GM21619 (cell line): ENCODE measurements around the gene FCRL2.

ENCODE experiments used
- ATAC-seq: cut with Tn5 transposase; IDR thresholded peaks from one replicate; pipeline ENCODE4 v1.9.1; 2021; ENCODE audit not compliant: unreplicated experiment

Gene FCRL2, protein sequence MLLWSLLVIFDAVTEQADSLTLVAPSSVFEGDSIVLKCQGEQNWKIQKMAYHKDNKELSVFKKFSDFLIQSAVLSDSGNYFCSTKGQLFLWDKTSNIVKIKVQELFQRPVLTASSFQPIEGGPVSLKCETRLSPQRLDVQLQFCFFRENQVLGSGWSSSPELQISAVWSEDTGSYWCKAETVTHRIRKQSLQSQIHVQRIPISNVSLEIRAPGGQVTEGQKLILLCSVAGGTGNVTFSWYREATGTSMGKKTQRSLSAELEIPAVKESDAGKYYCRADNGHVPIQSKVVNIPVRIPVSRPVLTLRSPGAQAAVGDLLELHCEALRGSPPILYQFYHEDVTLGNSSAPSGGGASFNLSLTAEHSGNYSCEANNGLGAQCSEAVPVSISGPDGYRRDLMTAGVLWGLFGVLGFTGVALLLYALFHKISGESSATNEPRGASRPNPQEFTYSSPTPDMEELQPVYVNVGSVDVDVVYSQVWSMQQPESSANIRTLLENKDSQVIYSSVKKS

GRCh38 chr1:157776971-157777391 lies at the start of gene FCRL2:
Gene FCRL2 (minus strand): TSS chr1:157777132. CDS start chr1:157777073, 59 bp downstream.
- peak; percentile 75 for ATAC-seq

DNA sequence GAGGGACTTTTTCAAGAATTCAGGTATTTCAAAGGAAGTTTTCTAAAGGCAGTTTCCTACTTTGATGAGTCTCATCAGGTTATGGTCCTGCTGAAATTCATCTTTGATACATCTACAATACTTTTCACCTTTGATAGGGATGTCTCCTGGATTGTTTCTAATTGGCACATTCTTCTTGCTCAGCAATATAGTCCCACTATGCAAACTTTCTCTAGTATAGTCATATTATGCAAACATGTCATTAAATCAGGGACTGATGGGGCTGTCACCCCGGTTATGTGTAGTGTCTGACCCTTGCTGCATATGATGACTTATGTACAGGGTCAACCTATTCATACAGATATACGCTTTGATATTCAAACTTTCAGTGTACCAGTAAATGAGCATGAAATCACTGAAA lies 43.4 kb upstream of the FCRL2 start:
- no peak for ATAC-seq

DNA sequence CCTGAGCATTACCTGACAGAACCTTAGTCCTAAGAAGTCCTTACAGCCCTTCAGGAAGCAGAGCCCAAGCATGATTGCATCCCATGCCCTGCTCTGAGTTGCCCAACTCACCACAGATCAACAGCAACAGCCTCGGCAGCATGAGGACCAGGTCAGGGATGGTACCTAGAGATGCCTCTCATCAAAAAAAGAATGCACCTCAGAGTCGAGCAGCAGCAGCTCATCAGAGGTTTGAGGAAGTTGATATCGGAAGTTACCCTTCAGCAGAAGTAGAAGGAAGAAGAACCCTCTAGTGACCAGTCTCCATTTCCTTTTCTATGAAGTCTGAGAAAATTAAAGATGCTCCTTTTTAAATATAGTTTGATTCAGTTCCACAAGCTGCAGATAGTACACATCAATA lies 43.0 kb upstream of the FCRL2 start, which contains the start of gene FCRL1:
FCRL1 (minus strand) TSS at position 225 of the 400 bp plus-strand sequence; CDS start at position 142, 83 bp downstream.
- no peak for ATAC-seq

DNA sequence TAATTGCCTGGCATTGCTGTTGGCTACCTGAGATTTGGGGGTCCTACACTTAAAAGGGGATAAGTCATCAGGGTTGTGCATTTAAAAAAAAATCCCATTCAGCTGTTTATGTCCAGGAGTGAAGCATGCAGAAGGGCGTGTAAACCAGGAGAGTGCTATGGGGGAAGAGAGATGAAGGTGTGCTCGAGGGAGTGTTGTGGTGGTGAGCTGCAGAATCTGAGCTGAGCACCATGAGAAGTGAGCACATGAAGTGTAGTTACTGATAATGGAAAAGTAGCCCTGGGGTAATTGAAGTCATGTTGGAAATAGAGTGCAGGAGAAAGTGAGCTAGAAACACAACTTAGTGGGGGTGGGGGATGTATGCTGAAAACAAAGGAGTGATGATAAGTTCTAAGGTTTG lies 42.3 kb upstream of the FCRL2 start:
- no peak for ATAC-seq

DNA sequence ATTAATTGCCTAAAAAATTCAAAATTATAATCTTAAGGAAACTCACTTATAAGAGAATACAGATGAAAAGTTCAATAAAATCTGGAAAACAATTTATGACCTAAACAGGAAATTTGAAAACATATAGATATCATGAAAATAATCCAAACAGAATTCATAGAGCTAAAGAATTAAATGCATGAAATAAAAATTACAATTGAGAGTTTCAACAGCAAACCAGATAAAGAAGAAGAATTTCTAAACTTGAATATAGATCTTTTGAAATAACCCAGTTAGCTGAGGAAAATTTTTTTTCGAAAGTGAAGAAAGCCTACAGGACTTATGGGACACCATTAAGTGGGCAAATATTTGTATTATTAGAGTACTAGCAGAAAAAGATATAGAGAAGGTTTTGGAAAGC lies 36.3 kb upstream of the FCRL2 start:
- ATAC-seq: no peak

DNA sequence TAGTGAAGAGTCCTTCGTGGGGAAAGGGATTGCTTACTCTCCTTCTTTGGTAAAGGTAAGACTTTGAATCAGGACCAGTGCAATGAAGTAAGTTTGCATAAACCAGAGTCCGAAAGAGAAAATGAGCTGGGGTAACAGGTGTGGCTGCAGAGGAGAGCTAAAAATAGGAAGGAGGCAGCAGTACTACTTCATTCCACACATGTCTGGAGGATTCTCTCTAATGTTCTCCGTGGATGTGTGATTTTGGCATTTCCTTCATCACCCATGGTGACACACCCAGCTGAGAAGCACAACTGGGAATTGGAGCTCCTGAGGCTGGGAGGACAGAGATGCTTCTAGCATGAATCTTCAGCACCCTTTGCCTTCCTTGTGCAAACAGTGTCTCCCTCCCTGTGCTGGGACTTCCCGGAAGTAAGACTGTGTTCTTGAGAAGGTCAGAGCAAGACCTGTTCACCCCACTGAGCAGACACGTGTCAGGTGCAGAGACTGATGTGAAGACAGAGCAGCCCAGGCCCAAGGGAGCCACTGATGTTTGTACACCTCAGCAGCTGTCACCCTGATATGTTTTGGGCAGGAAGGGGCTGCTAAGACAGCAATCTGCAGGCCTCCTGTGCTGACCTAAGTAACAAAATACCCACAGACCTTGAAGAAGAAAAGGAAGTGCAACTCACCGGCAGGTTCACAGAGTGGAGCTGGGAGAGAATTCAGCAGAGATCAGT lies 29.7 kb upstream of the FCRL2 start:
- peak; percentile 90 for ATAC-seq

DNA sequence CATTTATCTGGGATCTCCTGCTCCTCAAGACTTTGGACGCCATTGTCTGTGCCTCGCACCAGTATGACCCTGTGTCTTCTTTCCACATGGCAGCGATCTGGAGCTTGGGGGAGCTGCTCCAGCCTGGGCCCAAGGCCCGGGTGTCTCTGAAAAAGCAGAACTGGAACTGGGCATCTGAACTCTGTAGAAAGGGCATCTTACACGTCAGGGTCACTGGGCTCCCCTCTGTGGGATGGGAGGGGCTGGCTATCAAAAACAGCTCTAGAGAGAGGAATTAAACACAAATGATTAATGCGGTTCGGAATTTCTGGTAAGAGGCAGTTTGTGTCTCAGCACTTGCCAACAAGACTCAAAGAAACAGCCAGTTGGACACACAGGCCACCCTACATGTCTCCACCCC lies 26.9 kb upstream of the FCRL2 start:
- no peak for ATAC-seq

DNA sequence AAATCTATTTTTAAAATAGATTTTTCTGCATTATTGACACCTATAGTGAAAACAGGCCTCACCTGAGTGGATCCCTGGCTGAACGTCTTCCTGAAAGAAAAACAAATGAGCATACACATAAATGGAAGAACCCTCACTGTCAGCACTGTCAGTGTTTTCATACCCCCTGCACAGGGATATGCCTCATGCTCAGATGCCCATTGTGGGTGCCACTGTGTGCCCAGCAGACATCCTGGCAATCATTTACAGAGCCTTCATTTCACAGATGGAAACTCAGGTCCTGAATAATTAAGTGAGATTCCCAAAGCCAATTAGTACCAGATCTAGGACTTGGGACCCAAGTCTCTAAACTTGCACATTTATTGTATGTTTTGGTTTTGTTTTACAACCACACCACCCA lies 23.1 kb upstream of the FCRL2 start:
- no peak for ATAC-seq

- ATAC-seq: no peak
Observed at GRCh38 chr1:157798211-157798610, 21.3 kb upstream of the FCRL2 start.

DNA sequence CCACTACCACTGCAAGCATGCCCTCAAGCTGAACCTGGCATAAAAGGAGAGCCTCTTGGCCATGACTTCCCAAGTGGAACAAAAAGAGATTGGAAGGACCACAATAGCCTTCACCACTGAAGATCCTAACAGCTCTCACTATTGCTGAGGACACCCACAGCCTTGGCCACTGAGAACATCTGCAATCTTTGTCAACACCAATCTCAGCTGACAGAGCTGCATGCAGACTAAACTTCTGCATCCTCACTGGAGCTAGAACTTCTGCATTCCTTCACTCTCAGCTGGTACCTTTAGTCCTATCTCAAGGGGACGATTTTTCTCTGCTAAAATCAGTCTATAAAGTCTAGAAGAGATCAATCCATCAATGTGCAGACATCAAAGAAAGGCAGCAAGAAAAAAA lies 8.3 kb upstream of the FCRL2 start:
- ATAC-seq: no peak

- ATAC-seq: no peak
Observed at GRCh38 chr1:157784801-157785200, 7.9 kb upstream of the FCRL2 start.

GRCh38 chr1:157782931-157783330 lies 6.0 kb upstream of the FCRL2 start:
- ATAC-seq: no peak

DNA sequence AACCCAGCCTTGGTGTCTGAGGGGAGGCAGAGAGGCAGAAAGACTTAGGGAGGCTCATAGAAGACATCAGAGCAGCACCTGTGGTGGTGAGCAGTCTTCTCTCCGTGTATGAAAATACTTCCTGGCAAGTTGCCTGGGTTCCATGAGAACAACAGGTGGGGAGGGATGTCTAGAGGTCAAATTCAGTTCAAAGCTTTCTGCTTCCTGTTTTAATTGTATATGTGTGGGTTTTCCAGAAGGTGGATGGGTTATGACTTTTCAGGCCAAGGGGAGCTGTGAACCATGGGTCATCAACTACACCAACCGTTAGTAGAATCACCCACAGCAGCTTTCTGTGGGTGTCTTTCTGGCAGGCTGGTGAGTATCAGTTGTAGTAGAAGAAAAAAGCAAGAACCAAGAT lies 4.1 kb upstream of the FCRL2 start:
- ATAC-seq: peak; percentile 45

DNA sequence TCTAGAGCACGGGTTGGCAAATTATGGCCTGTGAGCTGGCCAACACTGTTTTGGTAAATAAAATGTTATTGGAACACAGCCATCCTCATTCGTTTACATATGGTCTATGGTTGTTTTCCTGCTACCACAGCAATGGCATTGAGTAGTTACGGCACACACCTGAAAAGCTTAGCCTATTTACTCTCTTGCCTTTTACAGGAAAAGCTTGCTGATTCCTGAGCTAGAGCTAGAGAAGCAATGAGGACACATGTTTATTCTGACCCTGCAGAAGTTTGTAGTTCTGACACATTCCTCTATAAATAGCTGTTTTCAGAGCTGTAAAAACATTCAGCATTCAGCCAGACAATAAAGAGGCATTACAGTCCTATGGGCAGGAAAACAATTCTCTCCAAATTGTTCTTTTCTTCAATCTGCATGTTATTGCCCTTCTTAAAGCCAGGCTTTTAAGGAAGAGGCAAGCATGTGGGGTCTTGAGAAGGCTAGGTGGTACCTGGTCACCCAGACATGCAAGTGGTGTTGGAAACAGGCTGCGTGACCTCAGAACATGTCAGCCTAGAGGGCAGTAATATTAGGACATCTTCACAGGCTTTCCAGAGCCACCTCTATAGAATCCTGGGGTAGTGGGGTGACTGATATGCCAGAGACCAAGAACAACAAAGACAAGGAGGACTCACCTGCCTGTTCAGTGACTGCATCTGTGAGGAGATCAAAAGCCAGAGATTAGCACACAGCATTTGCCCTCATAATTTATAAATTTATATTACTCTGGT lies 1.6 kb downstream of the FCRL2 start:
- ATAC-seq: no peak

- no peak for ATAC-seq
Observed at GRCh38 chr1:157774412-157774811, 2.5 kb downstream of the FCRL2 start.

- ATAC-seq: no peak
Observed at GRCh38 chr1:157773493-157774350, 3.2 kb downstream of the FCRL2 start.

GRCh38 chr1:157771661-157772425 lies 5.1 kb downstream of the FCRL2 start:
- no peak for ATAC-seq

GRCh38 chr1:157770442-157771043 lies 6.4 kb downstream of the FCRL2 start:
- ATAC-seq: no peak

DNA sequence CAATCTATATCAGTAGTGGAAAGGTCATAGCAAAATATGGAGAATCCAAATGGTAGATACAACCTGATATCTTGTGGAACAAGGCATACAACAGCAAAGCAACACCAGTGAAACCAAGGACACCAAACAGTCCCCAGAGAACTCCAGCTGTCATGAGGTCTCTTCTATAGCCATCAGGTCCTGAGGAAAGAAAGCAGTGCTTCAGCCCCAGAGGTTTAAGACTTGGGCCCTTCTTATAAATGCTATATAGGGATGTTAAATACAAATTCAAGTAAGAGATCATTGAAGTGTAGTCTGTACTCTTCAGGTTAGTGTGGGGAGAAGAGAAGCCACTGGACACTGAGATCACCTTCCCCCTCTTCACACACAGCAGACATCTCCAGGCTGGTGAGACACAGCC lies 10.1 kb downstream of the FCRL2 start:
- ATAC-seq: no peak
